ENCODE results near the gene CFH. TPM values are rescaled to one million over a fixed set of nuclear protein-coding genes. Genes with fewer than 3 reads are reported as not detected.

CFH gene
- total and polyA plus RNA-seq, 10 of the 15 experiments (the other 5 are each of a cell fraction or from before 2014, with no cell fraction given): 0.46 TPM; not detected in 9

DNA sequence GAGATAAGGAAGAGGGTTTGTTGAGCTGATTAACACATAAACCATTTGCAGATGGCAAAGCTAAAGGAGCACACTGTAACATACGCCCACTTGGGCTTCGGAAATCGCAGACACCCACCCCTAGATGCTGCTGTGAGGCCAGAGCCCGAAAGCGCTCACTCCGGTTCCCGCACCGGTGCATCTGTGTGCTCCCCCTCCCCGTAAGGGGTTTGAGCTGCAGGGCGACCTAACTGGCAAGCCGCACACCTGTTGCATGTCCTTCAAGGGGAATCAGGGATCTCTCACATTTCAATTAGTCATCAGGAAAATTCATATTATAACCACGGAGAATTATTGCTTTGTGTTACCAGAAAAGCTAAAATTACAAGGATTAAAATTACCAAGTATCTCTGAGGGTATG lies 1.4 kb upstream of the CFH start:
- Histone ChIP-seq H3K9ac (ENCODE audit: control insufficient read depth, insufficient read depth, low read length) (no peak overlapping the region), H3K4me1 (ENCODE audit: control insufficient read depth, insufficient read depth, low read length) (no peaks in the 10 kb centered on the region), H3K9me3 (replicated peaks; ENCODE audit: control insufficient read depth, insufficient read depth, low read length) (no peaks in the 10 kb centered on the region), H3K4me2 (ENCODE audit: control insufficient read depth, insufficient read depth) (no peak overlapping the region), H3K27me3 (replicated peaks in 1 of 2; ENCODE audit: control insufficient read depth in 2 of 2, insufficient read depth in 2 of 2, low read length in 1 of 2) (no peaks in the 10 kb centered on the region), H3K36me3 (ENCODE audit: control insufficient read depth in 2 of 2, insufficient read depth in 2 of 2, low read length in 1 of 2) (no peaks in the 10 kb centered on the region), H2AFZ (ENCODE audit: control insufficient read depth, low read depth, low read length) (no peak overlapping the region), H3K79me2 (ENCODE audit: control insufficient read depth, insufficient read depth, low read length) (no peaks in the 10 kb centered on the region), H3K27ac (ENCODE audit: control insufficient read depth, insufficient read depth) (no peak overlapping the region), H3K4me3 (no peak overlapping the region), H4K20me1 (ENCODE audit: control insufficient read depth, insufficient read depth) (no peaks in the 10 kb centered on the region)
- DNase-seq (ENCODE audit: low read depth, low spot score) (no peak), ATAC-seq (no peak), FAIRE-seq (no peak)
- intact Hi-C loops (cut with micrococcal nuclease; ENCODE audit: unreplicated experiment): no loop called here
- in situ Hi-C loops (cut with MboI): loop anchor here (25.0 kb wide), 1 partner anchor 338 kb away; no protein-coding TSS in a partner anchor
- ChIA-PET SMC1A (ENCODE audit: uncharacterized antibody, unreplicated experiment) (no interaction called here), POLR2A (no interaction called here), RAD21 (ENCODE audit: unreplicated experiment) (no interaction called here), CTCF (no interaction called here)
- 59% methylated on average over 12 of the region's 12 CpGs for WGBS (ENCODE audit: insufficient coverage, insufficient replicate concordance, low lambda C conversion rate, missing lambda C conversion rate)
- no TSS peak for BruUV-seq (replicated peaks)
- TF ChIP-seq NR2F1 (conservative IDR thresholded peaks at IDR 0.05): no peak
- TF ChIP-seq NBN (IDR thresholded peaks at IDR 0.05): no peak
- TF ChIP-seq NR2C2 (IDR thresholded peaks at IDR 0.05; ENCODE audit: borderline replicate concordance, control insufficient read depth, insufficient read length, low read depth): no peak
- TF ChIP-seq, protein P1, sequence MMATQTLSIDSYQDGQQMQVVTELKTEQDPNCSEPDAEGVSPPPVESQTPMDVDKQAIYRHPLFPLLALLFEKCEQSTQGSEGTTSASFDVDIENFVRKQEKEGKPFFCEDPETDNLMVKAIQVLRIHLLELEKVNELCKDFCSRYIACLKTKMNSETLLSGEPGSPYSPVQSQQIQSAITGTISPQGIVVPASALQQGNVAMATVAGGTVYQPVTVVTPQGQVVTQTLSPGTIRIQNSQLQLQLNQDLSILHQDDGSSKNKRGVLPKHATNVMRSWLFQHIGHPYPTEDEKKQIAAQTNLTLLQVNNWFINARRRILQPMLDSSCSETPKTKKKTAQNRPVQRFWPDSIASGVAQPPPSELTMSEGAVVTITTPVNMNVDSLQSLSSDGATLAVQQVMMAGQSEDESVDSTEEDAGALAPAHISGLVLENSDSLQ (IDR thresholded peaks at IDR 0.05): no peak
- TF ChIP-seq, protein P2, sequence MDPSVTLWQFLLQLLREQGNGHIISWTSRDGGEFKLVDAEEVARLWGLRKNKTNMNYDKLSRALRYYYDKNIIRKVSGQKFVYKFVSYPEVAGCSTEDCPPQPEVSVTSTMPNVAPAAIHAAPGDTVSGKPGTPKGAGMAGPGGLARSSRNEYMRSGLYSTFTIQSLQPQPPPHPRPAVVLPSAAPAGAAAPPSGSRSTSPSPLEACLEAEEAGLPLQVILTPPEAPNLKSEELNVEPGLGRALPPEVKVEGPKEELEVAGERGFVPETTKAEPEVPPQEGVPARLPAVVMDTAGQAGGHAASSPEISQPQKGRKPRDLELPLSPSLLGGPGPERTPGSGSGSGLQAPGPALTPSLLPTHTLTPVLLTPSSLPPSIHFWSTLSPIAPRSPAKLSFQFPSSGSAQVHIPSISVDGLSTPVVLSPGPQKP (IDR thresholded peaks at IDR 0.05; ENCODE audit: low read depth, low read length): no peak
- TF ChIP-seq CHD2 (IDR thresholded peaks at IDR 0.05; ENCODE audit: borderline replicate concordance, low read depth, low read length): no peak
- TF ChIP-seq CBFB (IDR thresholded peaks at IDR 0.05; ENCODE audit: low read depth): no peak
- TF ChIP-seq, protein P3, sequence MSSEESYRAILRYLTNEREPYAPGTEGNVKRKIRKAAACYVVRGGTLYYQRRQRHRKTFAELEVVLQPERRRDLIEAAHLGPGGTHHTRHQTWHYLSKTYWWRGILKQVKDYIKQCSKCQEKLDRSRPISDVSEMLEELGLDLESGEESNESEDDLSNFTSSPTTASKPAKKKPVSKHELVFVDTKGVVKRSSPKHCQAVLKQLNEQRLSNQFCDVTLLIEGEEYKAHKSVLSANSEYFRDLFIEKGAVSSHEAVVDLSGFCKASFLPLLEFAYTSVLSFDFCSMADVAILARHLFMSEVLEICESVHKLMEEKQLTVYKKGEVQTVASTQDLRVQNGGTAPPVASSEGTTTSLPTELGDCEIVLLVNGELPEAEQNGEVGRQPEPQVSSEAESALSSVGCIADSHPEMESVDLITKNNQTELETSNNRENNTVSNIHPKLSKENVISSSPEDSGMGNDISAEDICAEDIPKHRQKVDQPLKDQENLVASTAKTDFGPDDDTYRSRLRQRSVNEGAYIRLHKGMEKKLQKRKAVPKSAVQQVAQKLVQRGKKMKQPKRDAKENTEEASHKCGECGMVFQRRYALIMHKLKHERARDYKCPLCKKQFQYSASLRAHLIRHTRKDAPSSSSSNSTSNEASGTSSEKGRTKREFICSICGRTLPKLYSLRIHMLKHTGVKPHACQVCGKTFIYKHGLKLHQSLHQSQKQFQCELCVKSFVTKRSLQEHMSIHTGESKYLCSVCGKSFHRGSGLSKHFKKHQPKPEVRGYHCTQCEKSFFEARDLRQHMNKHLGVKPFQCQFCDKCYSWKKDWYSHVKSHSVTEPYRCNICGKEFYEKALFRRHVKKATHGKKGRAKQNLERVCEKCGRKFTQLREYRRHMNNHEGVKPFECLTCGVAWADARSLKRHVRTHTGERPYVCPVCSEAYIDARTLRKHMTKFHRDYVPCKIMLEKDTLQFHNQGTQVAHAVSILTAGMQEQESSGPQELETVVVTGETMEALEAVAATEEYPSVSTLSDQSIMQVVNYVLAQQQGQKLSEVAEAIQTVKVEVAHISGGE (CRISPR knock-in tag; IDR thresholded peaks at IDR 0.05): no peak
- TF ChIP-seq TARDBP (IDR thresholded peaks at IDR 0.05; ENCODE audit: borderline replicate concordance): no peak
- TF ChIP-seq, protein P4, sequence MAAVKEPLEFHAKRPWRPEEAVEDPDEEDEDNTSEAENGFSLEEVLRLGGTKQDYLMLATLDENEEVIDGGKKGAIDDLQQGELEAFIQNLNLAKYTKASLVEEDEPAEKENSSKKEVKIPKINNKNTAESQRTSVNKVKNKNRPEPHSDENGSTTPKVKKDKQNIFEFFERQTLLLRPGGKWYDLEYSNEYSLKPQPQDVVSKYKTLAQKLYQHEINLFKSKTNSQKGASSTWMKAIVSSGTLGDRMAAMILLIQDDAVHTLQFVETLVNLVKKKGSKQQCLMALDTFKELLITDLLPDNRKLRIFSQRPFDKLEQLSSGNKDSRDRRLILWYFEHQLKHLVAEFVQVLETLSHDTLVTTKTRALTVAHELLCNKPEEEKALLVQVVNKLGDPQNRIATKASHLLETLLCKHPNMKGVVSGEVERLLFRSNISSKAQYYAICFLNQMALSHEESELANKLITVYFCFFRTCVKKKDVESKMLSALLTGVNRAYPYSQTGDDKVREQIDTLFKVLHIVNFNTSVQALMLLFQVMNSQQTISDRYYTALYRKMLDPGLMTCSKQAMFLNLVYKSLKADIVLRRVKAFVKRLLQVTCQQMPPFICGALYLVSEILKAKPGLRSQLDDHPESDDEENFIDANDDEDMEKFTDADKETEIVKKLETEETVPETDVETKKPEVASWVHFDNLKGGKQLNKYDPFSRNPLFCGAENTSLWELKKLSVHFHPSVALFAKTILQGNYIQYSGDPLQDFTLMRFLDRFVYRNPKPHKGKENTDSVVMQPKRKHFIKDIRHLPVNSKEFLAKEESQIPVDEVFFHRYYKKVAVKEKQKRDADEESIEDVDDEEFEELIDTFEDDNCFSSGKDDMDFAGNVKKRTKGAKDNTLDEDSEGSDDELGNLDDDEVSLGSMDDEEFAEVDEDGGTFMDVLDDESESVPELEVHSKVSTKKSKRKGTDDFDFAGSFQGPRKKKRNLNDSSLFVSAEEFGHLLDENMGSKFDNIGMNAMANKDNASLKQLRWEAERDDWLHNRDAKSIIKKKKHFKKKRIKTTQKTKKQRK (IDR thresholded peaks at IDR 0.05; ENCODE audit: low read depth, low read length): no peak
- no peak for TF ChIP-seq KLF5 (IDR thresholded peaks at IDR 0.05; ENCODE audit: partially characterized antibody)
- TF ChIP-seq, protein P5, sequence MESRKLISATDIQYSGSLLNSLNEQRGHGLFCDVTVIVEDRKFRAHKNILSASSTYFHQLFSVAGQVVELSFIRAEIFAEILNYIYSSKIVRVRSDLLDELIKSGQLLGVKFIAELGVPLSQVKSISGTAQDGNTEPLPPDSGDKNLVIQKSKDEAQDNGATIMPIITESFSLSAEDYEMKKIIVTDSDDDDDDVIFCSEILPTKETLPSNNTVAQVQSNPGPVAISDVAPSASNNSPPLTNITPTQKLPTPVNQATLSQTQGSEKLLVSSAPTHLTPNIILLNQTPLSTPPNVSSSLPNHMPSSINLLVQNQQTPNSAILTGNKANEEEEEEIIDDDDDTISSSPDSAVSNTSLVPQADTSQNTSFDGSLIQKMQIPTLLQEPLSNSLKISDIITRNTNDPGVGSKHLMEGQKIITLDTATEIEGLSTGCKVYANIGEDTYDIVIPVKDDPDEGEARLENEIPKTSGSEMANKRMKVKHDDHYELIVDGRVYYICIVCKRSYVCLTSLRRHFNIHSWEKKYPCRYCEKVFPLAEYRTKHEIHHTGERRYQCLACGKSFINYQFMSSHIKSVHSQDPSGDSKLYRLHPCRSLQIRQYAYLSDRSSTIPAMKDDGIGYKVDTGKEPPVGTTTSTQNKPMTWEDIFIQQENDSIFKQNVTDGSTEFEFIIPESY (IDR thresholded peaks at IDR 0.05): no peak

All from GM12878 (cell line).